ENCODE measurements around the gene OCA2.

The OCA2 gene

DNA sequence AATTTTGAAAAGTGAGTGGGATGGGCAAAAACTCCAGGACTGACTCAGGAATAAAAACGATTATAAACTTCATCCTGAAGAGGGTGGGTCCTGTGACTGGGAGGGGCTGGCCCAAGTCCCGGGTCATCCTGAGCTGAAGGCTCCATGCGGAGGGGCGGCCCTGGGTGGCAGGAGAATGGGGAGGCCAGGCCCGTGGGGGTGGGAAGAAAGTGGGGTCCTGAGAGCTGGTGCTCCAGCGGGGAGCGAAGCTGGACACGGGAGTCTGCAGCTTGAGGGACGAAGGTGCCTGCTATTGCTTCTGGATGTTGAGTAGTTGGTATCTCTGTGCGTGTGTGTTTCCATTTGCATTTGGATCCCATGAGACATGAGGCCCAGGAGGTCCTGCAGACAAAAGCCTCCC is 4.7 kb upstream of the OCA2 start:
- no peak for DNase-seq

- no peak for DNase-seq
Measured at GRCh38 chr15:28101983-28102441, 2.9 kb upstream of the OCA2 start.

- DNase-seq: no peak
Measured at GRCh38 chr15:28101201-28101600, 2.1 kb upstream of the OCA2 start.

DNA sequence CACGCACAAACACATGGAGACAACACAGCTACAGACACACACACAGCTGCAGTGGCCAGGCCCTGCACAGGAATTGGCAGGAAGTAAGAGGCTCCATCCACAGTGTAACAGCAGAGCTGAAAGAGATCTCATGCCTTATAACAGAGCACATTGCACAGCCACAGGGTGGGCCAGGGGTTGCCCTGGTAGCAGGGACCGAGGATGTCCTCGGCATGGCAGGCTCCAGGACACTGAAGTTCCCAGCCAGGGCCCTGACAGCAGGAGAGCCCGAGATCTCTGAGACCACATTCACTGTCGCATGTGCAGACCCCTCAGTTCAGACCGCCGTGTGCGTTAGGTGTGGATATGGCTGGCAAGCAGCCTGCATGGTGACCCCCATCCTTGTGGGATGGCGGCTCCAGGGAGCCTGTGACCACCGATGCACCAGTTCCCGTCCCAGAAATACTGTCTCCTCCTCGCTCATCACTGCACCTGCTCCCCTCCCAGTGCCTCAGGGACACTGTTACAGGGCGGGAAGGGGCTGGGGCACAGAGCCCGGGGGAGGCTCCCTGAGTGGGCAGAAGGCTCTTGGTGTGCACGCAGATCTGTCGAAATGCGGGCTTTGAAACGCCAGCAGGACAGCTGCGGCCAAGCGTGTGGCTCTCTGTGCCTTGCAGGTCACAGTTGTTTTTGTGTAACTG is 1.5 kb upstream of the OCA2 start:
- no peak for DNase-seq

DNA sequence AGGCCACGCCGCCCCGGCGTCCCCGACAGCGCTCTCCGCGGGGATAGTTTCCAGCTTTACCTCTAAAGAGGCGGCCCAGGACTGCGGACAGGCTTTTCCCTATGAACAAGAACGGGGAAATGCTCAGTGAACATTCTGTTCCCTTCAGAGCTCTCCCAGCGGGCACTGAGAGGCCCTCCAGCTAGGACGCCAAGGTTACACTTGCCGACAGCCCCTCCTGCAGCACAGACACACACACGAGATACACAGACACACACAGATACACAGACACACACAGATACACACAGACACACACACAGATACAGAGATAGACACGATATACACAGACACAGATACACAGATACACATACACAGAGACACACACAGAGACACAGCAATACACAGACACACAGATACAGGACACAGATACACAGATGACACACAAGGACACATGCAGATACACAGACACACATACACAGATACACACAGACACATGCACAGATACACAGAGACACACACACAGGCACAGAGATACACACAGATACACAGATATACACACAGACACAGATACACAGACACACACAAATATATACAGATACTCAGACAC is 533 bp upstream of the OCA2 start:
- no peak for DNase-seq

- no peak for DNase-seq
Measured at GRCh38 chr15:28098360-28098765, 752 bp downstream of the OCA2 start.

DNA sequence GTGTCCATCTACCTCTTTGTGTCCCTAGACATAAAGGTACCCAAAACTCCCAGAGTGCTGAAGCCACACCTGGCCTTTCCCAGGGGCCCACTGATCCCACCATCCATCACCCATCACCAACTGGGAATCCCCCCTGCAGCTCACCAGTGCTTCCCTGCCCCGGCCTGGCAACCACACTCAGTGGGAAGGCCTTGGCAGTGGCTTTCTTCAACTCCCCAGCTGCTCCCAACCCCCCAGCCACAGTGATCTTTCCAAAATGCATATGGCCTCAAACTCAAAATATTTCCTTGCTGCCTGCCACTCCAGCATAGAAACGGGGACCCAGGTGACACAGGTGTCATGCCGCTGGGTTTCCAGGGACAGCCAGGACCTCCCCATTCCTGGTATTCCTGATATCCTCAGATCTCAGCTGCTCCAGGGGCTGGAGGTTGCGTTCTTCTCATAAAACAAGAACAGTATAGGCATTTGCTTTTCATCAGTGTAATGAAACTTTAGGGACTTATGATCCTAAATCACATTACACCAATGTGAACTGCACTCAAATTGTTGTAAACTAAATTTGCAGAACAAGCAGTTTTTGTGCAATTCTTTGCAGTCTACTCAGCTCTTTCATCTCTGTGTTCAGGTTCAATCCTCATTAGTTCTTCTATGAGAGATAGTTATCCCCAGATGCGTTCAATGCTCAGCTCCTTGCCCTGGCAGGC is 1.3 kb downstream of the OCA2 start:
- no peak for DNase-seq

GRCh38 chr15:28096670-28097431 is 2.3 kb downstream of the OCA2 start:
- DNase-seq: no peak

DNA sequence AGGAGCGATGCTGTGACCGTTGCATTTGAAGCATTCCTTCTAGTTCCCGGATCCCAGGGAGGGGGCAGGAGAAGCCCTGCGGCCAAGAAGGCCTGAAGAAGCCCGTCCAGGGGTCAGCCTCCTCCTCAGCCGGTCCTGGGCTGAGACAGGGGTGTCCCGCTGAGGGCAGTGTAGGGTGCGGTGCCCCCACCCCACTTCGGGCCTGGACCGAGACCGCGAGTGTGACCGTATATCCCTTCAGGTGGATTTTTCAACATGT is 2.8 kb downstream of the OCA2 start:
- DNase-seq: no peak

DNA sequence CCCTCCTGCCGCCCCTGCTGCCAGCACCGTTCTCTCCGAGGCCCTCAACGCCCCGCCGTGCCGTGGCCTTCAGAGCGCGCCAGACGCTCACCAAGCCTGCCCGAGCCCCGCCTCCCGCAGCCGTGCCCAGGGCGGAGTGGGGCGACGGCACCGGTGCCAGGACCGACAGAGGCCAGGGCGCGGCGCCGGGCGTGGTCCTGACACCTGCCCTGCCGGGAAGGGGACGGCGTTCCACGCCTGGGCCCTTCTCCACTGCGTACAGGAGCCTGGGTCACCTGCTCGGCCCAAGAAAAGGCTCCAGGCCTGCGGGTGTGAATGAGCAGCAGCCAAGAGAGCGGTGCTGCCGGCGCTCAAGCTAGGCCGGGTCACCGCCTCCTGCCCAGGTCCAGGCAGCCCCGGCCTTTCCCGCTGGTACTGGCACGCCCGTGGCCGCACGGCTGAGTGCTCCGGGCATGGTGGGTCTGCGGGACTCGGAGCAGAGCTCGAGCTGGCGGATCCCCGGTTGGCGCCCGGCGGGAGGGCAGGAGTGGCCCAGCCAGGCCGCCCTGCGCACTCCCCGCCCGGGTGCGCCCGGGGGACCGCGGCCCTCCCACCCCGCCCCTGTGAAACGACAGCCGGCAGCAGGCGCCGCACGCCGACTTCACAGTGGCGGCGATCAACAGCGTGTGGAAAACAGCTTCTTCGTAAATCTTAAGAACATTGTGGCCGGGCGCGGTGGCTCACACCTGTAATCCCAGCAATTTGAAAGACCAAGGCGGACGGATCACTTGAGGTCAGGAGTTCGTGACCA is 4.2 kb downstream of the OCA2 start:
- DNase-seq: no peak

- no peak for DNase-seq
Measured at GRCh38 chr15:28093752-28094535, 5.2 kb downstream of the OCA2 start.

DNA sequence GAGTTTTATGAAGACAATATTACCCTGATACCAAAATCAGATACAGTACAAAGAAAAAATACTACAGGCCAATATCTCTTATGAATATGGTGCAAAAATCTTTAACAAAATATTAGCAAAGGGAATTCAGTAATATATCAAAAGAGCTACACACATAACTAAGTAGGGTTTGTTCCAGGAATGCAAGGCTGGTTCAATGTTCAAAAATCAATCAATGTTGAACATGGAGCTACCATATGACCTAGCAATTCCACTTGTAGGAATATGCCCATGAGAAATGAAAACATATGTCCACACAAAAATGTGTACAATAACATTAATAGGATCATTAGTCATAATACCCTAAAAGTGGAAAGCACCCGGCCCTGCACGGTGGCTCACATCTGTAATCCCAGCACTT is 7.8 kb downstream of the OCA2 start:
- no peak for DNase-seq

DNA sequence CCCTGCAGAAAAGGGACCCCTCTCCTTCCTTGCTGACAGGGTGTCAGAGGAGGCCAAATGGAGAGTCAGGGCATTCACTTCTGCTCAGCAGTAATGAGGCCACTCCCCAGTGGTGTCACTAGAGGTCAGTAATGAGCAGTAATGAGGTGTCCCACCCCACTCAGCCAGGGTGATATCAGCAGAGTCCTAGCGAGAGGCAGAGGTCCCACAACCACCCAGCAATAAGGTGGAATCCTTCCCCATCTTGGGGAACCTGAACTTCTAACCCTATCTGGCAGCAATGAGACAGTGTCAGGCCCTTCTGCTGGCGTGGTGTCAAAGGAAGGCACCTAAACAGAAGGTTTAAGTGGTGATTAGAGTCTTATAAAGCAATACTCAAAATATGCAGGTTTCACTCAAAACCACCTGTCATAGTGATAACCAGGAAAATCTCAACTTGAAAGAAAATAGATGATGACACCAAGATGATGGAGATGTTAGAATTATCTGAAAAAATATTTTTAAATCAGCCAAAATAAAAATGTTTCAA is 12.9 kb downstream of the OCA2 start:
- no peak for DNase-seq

DNA sequence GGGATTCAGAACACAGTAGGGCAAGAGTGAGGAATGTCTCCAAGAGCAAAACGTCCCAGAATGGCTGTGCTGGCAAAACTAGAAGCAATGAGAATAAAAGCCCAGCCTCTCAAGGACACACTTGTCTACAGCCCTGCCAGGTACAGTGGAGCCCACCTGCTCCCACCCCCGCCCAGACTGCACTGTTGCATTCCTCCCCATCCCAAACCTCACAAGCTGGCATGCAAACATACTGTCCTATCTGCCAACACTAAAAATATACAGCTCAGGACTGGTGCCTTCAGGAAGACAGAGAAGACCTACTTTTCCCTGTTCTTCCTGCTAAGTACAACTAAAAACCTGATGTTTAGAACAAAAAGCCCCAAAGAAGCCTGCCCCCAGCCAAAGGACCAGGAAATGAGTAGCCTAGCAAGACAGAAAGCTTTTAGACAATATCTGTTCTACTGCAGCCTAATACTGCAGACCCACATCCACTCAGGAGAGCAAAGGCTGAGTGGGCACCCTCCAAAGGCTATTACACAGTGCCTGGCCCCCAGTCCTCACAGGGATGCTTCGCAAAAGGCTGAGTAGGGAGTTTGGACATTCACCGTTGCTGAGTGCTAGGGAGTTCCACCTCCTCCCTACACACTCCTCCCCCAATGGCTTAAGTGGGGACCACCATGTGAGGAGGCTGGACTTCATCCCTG is 13.5 kb downstream of the OCA2 start:
- DNase-seq: no peak

- DNase-seq: no peak
Measured at GRCh38 chr15:28084547-28084946, 14.6 kb downstream of the OCA2 start.

- no peak for DNase-seq
Measured at GRCh38 chr15:28082891-28083684, 16.0 kb downstream of the OCA2 start.

DNA sequence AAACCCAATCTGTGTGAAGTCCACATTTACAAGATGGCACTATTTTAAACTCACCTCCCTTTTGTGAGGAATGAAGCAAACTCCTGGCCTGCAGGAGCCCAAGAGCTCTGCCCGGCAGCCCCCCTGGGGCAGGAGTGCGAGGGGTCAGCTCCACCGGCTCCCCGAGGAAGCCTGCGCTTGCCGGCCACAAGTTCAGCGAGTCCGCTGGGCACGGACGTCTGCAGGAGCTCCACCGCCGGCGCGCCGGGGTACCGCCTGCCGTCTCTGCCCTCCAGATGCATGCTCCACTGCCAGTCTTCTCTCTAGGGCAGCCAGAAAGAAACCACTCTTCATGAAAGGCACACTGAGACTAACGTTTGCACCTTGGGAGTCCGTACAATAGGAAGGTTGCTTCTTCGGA is 17.5 kb downstream of the OCA2 start:
- DNase-seq: no peak

- no peak for DNase-seq
Measured at GRCh38 chr15:28080386-28080785, 18.7 kb downstream of the OCA2 start.

DNA sequence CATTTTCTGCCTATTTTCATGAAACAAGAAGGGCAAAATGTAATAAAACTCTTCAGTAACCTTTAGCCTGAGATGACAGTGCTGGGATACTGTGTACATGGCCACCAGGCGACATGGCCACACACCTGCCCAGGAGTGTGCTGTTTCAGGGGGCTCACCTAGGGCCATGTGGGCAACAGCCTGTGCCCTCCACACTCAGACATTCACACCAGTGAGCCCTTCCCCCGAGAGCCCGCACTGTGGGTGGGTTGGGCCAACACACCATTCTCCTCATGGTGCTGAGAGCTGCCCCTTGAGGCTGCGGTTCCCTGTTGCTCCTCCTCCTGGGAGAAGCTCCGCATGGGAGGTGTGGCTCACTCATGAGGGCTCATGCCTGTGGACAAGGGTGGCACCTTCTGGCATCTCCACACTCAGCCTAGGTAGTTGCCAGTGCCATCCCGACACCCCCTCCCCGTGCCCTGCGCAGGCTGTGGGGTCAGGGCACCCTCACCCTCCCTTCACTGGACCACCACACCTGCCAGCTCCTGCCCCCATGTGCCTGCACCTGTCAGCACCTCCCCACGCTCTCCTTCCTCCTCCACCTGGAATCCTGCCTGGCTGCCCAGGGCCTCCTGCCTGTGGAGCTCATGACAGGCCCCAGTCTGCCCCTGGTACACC is 19.7 kb downstream of the OCA2 start:
- no peak for DNase-seq

- DNase-seq: no peak
Measured at GRCh38 chr15:28078191-28078719, 20.9 kb downstream of the OCA2 start.

Data from amniotic stem cell (primary cell).